ENCODE data around the gene KRTAP3-2. TPM values are rescaled to one million over a fixed set of nuclear protein-coding genes. Genes with fewer than 3 reads are reported as not detected.

The KRTAP3-2 gene
- total RNA-seq, 4 donors from 2014 or later: not detected

- DNase-seq (ENCODE audit: low spot score): no peak
- no peak for ATAC-seq (ENCODE audit: low FRiP score)
- TF ChIP-seq CTCF (IDR thresholded peaks at IDR 0.05): no peak
Observed at GRCh38 chr17:40981115-40981514, 18.6 kb downstream of the KRTAP3-2 start.

DNA sequence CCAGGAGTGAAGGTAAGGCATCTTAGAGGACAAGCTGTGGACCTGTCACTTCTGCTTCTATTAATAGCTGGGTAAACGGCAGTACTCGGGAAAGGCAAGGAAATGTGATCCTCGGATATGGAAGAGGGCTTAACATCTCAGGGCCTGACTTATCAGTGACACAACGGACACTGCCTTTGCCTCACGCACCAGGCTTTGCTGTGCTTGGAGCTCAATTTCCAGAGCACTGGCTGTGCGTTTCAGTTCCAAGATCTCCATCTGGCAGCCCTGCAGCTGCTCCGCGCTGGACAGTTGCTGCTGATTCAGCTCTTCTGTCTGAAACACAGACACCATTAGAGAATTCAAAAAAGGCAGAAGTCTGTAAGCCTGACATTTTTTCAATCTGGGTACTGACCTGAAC, 19.1 kb downstream of the KRTAP3-2 start:
- no peak for TF ChIP-seq CTCF (IDR thresholded peaks at IDR 0.05)
- ATAC-seq (ENCODE audit: low FRiP score) (no peak), DNase-seq (ENCODE audit: low spot score) (no peak)

- DNase-seq (ENCODE audit: low spot score): no peak
- TF ChIP-seq CTCF (IDR thresholded peaks at IDR 0.05): no peak
- ATAC-seq (ENCODE audit: low FRiP score): no peak
Observed at GRCh38 chr17:40980117-40980516, 19.6 kb downstream of the KRTAP3-2 start.

DNA sequence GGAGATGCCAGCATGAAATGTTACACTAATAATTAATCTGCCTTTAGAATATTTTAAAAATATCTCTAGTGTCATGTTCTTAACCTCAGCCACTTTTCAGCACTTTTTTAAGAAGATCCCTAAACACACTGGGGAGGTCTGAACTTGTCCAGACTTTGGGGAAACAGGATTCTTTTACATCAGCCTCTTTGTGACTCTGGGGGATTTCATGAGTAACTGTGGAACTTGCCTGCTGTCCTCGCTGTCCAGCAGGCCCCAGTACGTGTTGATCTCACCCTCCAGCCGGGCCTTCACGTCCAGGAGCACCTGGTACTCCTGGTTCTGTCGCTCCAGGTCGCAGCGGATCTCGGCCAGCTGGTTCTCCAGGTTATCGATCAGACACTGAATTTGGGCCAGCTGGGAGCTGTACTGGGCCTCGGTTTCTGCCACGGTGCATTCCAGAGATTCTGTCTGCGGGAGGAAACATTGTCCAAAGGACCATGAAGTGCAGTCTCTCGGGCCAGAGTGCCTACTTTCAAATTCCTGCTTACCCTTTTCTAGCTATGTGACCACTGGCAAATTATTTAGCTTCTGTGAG, 21.0 kb downstream of the KRTAP3-2 start:
- no peak for ATAC-seq (ENCODE audit: low FRiP score)
- no peak for DNase-seq (ENCODE audit: low spot score)
- TF ChIP-seq CTCF (IDR thresholded peaks at IDR 0.05): no peak

DNA sequence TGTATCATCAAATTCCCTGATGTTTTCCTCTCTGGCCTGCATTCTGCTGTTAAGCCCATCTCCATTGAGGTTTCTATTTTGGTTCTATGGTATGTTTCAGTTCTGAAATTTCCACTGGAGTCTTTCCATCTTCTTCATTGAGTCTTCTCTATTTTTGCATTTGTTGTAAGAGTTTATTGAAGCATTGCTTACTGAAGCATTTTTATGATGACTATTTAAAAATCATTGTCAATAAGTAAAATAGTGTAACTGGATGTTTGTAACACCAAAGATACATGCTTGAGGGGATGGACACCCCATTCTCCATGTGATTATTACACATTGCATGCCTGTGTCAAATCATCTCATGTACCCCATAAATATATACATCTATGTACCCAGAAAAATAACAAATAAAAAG, 24.2 kb downstream of the KRTAP3-2 start:
- no peak for DNase-seq (ENCODE audit: low spot score)
- TF ChIP-seq CTCF (IDR thresholded peaks at IDR 0.05): no peak
- ATAC-seq (ENCODE audit: low FRiP score): no peak

- no peak for ATAC-seq (ENCODE audit: low FRiP score)
- no peak for TF ChIP-seq CTCF (IDR thresholded peaks at IDR 0.05)
Observed at GRCh38 chr17:40974366-40974765, 25.3 kb downstream of the KRTAP3-2 start.

DNA sequence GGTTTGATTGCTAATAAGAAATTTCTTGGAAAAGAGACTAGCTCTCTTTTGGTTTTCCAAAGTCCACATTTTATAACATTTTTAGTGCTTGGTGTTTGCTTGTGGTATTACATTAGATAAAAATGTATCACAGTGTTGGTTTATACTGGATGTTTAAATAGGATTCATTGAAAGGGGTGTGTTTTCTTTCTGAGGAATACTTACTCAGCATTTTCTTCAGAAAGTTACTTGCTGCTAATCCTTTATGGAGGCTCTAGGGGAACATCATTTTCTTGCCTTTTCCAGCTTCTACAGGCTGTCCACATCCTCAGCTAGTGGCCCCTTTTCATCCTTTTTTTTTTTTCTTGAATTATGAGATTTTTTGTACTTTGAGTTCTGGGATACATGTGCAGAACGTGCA, 32.1 kb downstream of the KRTAP3-2 start:
- no peak for TF ChIP-seq CTCF (IDR thresholded peaks at IDR 0.05)
- ATAC-seq (ENCODE audit: low FRiP score): no peak
- no peak for DNase-seq (ENCODE audit: low spot score)

More at GRCh38 chr17:40974366-40974765, 25.3 kb downstream of the KRTAP3-2 start:
- no peak for DNase-seq (ENCODE audit: low spot score)
